Fibroblast of gingiva (primary cell): ENCODE measurements around the gene RAX.

Experiments
- DNase-seq: peaks from one replicate; pipeline ENCODE4 v3.0.0-alpha.2; 2011; ENCODE audit warnings: low read depth

The RAX gene

DNA sequence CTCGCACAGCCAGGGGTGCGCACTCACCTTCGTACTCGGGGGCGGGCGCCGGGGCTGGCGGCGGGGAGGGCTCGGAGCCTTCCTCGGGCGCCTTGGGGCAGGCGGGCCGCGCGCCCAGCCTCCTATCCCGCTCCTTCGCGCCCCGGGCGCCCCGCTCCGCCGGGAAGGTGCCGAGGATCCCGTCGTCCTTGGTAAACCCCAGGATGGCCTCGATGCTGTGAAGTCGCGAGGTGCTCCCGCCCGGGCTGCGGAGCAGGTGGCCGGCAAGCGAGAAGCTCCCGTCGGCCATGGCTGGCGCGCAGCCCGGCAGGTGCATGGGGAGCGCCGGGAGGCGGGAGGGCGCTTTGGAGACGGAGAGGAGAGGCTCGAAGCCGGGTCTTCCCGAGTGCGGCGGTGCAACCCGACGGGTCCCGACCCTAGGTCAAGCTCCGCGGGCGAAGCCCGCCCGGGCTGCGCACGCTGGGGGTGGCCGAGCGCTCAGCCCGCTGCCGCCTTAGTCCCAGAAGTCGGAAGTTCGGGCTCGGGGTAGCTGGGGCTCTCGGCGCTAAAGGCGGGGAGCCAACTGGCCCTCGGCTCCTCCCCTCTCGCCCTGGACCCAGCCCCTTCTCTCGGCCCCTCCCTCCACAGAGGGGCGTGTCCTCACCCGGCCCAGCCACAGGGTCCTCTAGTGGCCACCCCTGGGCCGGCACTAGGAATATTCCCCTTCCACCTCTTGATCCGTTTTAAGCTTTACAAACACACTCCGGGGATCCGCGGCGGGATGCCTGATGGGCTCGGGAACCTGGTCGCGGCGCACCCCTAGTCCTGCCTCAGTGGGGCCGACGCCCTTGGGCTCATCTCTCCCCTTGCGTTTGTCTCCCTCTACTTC lies at the start of gene RAX:
Gene RAX (minus strand): TSS at position 564 of the 868 bp plus-strand sequence. CDS start 248 bp downstream, at position 316.
- no peak for DNase-seq

DNA sequence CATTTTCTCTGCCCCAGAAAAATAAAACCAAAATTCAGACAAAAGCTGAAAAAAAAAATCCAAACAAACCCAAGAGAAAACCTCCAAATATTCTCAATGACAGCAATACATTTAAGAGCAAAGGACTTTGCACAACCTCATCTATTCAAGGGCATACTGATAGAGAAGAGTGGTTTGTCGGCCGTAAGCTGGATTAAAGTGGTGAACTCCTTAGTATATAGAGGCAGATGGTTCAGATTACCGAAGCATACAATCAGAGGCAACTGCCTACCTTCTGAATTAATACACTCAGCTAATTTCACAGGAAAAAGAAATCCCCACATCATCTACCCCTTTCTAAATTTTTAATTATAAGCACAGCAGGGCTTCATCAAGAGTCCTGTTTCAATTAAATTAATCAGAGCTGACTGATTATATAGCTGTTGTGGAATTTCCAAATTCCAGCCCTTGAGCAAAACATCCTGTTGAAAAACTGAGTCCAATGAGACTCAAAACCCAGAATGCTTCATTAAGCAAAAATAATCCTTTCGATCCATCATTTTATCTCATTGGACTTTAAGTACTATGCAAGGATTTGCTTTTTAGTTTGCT lies 45.3 kb upstream of the RAX start, which contains the start of gene CPLX4:
Gene CPLX4 (minus strand): TSS at position 190 of the 591 bp plus-strand sequence. CDS start 187 bp downstream, at position 3.
- DNase-seq: no peak

DNA sequence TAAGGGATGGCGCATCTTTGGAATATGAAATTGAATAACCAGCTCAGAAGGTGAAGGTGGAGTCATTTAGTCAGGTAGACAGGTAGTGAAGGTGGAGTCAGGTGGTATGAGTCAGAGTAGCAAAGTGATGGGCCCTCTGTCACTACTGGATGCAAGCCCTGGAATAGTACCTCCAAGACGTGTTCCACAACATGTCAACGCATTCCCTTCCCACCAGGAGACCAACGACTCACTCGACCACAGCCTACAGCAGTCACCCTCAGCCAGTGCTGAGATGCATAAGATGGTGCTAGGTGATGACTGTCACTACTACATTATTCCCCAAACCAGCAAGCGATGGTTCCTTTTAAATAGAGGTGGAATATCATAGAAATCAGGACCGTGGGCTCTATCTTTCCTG lies 38.4 kb upstream of the RAX start:
- no peak for DNase-seq

DNA sequence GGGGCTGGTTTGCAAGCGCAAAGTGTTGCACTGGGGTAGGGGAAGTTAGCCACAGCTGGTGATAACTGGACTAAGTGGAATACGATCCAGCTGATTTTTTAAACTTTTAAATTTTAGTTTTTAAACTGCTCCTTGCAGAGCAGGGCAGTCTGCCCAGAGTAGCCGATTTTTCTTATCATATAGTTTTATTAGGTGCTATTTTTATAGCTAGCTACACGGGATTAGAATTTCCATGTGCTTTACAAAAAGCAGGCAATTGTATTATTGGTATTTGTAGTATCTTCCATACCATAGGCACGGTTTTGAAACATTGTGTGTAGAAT lies 35.6 kb upstream of the RAX start:
- no peak for DNase-seq

DNA sequence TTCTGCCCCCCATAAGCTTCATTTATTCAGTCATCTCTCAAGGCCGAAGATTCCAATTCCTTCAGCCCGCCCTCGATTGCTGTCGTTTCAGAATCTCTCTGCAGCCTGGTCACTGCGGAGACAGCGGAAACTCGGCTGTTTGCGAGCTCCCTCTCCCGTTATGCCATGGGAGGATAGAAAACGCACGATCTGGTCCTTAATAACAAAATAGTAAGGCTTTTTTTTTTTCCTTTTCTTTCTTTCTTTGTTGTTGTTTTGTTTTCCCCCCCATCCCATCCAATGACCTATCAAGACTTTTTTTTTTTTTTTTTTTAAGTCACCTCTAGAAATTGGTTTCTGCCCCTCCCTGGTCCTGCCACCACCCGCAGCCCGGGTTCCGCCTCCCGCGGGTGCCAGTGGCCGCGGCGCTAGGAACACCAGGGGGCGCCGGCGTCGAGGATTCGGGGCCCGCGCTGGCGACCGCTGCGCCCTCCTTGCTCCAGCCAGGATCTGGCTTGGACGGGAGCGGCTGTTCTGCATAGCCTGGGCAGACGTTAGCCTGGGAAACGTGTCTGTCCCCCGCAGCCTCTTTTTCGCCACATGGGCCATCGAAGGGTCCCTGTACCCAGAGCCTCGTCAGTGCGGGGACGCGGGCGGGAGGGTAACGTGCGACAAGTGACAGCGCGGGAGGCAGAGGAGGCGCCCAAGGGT lies 35.1 kb upstream of the RAX start:
- DNase-seq: peak; percentile 53

DNA sequence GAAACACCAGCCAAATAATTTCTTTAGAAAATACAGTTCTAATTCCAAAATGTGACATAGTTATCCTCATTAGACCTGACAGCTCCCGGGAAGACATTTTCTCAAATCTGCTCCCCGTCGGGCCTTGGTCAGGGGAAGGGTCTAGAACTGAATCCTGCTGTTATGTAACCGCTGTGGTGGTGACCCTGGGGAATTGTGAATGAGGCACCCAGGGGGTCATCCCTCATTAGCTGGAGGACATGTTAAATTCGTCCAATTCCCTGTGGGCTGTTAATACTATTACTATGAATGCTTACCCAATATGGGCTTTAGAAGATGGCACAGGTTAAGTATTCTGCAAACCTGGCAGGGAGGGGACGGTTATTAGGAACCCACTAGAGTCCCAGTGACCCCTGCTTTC lies 33.4 kb upstream of the RAX start:
- DNase-seq: no peak

DNA sequence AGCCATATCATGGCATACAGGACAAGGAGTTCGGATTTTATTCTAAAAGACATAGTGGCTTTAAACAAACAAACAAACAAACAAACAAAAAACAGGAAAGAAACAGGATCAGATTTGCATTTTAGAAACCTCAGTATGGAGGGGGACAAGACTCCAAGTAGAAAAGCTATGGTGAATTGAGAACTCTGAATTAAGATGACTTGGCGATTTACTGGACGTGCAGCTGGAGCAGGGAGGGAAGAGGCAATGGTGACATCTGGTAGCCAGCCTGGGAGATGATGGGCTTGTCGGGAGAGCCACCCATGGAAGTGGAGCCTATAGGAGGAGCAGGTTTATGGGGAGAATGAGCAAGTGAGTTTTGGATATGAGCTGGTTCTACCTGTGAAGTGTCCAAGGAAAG lies 32.0 kb upstream of the RAX start:
- no peak for DNase-seq

DNA sequence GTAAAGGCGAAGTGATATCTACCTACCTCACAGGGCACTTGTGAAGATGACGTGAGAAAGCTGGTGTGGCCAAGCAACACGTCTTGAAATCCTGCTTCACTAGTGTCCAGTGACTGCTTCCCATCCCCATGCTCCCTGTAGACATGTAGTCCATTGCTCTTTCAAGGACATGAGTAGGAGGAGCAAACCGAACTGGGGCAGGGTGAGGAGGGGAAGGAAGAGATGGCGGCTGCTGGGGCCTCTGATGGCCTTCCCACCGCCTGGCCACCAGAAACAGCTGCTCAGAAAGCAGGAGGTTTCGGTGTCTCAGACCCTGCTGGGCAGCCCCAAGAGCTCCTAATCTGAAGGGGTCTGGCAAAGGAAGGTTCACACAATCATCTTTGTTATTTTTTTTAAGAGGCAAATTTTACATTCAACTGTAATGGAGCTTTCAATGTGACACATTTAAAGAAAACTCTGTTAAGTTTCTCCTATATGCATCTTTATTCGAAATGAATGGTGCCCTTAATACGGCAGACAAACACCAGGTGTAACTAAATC lies 30.5 kb upstream of the RAX start:
- DNase-seq: no peak

DNA sequence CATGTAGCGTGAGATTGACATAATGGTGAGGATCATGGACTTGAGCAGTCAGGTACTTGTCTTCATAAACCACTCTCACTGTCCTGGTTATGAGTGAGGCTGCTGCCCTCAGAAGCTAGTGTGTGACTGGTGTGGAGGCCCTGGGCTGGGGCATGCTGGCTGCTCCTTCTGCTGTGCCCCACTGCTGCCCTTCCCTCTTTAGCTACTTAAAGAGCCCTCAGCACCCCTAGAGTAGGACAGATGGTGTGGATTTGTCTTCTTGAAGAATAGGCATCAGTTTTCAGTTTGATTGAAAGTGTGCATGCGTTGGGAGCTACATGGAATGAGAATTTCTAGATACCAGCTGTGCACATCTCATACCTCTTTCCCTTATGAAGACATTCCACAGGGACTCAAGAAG lies 29.8 kb upstream of the RAX start:
- DNase-seq: no peak

DNA sequence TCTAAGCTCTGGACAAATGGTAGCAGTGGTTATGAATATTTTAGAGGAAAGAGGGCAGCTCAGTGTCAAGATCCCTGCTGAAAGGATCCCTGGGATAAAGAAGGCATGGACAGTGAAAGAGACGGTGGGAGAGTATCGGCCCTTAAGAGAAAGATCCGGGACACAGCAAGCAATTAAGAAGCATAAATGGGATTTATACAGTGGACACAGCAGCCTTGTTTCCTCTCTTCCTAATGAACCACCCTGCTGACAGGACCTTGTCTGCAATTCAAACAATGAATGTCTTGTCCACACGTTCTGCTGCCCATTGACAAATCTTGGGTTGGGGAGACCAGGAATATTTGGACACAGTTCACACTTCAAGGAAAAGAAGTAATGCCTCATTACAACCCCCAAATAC lies 28.7 kb upstream of the RAX start:
- DNase-seq: no peak

DNA sequence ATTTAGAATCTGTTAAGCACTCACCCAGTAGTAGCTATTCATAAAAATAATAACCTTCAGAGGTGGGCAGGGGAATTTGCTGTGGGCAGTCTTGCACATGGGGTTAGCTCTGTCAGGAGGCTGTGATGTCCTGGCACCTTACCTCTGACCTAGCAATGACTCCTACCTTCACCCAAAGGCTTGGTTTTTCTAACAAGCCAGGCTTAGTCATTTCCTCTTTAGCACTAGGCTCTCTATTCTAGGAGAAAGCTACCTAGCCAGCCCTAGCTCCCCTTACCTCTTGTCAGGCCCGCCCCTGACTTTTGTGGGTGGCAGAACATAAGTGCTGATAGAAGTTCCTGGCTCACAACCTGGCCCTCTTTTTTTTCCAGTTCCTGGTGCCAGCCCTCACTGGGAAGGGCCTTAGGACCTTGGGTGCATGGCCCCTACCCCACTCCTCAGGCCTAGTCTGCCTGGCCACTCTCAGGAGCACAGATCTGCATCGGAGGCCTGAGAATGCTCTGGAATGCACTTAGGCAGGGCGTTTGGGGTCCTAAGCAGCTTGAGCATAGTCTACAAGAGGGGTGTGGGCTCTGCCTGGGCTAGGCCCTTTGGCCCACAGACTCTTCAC lies 27.5 kb upstream of the RAX start:
- no peak for DNase-seq

DNA sequence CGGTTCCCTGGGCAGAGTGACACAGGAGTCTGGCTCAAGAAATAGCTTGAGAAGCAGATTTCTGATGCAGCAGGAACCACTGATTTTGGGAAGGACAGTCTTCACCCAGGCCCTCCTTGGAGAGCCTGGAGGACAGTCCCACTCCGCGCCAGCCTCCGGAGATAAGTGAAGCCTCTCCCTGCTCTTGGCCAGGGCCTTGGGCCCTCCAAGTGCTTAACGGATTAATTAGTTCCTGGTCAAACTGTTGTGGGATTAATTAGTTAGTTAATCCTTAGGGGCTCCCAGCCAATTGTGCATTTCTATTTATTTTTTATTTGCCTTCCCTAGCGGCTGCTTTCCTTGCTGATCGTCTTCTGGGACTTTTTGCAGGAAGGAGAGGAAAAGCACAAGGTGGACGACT lies 25.6 kb upstream of the RAX start:
- DNase-seq: no peak

DNA sequence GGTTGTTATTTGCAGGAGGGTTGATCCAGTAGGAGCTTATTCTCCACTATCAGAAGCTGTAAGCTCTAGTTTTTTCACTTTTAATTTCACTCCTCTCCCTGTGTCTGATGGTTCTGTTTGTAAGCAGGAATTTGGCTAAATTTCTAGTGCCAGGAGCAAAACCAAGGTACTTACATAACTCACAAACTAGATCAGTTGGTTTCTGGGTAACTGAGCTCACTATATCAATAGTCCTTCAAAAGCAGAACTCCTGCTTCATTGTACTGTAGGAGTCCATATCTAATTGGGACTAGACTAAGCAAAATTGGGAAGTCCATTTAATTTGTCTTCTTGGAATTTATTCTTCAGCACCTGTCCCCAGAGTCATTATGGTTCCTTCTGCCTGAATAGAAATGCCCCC lies 20.1 kb upstream of the RAX start:
- no peak for DNase-seq

DNA sequence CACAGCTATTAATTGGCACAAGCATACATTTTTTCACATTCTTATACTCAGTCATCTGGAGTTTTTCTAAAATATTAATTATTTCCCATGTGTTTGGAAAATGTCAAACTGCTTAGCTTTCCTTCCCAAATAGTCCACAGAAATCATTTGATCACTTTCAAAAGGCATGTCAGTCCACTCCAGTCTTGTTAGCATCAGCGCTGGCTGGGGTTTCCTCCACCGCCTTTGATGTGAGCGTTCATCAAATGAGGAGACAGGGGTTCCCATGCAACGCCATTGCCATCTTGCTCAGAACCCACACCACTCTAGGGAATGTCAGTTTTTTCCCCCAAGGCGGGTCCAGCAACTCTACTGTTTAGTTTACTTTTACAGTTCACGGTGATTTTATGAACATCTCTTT lies 13.1 kb upstream of the RAX start:
- DNase-seq: no peak

DNA sequence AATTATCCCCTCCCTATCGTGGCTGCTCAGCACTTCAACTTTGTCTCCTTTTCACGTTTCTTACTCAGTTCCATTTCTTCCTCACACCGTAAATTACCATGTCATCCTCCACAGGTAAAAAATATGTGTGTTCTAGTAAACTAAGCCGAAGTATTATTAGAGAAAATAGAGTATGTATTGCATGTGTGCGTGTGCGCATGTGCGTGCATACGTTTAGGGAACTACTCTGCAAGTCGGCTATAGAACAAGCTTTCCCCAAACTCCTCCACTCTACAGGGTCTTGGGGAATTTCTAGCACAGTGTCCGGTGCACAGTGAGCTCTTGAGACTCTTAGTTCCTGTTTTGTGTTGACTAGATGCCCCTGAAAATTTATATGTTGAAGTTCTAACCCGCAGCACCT lies 9.1 kb upstream of the RAX start:
- no peak for DNase-seq

DNA sequence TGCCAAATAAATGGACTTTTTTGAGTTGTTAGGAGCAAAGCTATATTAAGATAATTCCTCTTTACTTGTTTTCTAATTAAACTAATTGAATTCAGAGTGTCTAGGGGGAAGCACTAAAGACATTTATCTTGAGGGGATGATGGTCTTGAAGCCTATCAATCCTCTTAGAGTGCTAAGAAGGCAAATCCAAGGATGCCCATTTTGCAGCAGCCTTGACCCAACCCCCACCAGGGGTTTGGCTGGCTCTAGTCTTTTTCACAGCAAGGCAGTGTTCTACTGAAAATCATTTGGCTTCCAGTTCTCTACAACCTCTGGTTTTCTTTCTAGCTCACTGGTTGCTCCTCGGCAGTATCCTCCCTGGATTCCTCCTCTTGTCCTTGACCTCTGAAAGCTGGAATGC lies 6.5 kb upstream of the RAX start:
- no peak for DNase-seq

DNA sequence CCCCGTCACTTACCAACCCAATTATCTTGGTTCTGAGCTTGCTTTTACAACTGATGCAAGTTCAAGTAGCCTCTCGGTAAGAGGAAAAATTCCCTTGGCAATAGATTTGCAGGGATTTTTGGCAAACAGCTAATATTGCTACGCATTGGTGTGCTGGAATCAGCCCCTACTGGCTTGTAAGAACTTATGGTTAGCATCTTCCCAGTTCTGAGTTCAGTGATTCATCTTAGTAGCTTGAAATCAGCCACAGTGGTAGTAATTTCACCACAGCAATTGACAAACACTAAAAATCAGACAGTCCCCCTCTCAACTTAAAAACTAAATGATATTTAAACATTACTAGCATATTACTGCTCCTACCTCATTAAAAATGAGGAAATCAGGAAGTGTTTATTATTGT lies 5.9 kb upstream of the RAX start:
- DNase-seq: no peak

DNA sequence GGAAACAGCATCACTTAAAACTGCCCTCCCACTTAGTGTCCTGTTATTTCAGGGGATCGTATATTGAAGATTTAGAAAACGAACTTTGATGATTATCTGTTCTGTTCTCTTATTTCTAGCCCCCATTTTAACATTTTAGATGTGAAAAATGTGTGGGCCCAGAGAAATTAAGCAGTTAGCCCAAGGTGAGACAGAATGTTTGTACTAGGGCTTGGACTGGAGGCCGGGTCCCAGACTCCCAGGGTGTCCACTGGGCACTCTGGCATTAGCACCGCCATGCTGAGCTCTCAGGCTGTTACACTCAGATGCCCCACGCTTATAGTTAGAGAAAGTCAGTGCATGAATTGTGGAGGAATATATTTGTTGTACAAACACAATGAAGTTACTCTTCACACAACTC lies 5.5 kb upstream of the RAX start:
- no peak for DNase-seq

DNA sequence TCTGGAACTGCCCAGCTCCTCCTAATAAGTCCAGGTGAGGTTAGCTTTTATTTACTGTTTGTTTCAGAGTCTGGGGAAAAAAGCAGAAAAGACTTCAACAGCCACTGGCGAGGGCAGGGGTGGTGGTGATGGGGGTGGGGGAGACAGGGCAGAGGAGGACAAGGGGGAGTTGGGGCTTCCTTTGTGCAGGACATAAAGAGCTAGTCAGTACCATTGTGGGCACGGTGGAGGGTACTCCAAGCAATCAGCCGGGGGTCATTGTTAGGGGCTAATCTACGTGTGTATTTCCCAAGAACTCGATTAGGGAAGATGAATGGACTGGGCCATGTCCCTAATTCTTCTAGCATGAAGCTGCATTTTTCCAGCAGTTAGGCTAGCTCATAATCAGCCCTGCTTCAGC lies 2.8 kb upstream of the RAX start:
- no peak for DNase-seq

DNA sequence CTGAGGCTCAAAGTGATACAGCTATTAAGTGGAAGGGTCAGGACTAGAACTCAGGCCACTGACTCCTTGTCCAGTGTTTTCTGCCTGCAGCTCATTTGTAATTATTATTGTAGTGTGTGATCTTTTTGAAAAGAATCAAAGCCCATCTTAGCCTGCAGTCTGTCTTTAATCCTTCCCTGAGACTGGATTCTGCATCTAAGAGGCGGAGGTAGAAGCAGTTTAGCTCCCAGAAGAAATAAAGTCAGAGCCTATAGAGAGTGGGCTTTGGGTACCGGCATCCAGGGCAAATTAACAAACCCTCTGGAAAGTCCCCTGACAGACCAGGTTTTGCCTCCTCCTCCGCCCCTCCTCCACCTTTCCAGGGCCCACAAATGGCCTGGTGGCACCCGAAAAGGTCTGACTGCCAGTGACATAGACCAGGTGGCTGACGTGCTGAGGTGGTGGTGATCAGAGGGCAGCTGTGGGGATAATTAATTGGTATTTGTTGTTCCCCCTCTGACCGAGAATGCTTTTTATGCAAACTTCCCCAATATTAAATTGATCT lies 2.2 kb upstream of the RAX start:
- no peak for DNase-seq

DNA sequence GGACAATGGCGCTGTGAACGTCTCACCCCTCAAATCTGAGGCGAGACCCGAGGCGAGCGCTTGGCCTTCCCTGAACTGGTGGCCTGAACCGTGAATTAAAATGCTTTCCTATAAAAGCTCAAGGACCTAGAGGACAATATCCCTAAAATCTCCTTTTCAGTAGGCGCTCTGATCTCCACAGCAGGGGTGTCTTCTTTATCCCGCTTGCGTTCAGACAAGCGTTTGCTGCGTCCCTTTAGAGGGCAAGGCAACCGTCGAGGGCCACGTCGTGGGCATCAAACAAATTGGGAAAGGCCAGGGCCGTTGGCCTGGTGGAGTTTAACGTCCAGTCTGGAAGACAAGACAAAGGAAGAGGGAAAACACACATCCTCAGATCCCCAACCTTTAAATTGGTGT lies 1.3 kb upstream of the RAX start:
- no peak for DNase-seq

DNA sequence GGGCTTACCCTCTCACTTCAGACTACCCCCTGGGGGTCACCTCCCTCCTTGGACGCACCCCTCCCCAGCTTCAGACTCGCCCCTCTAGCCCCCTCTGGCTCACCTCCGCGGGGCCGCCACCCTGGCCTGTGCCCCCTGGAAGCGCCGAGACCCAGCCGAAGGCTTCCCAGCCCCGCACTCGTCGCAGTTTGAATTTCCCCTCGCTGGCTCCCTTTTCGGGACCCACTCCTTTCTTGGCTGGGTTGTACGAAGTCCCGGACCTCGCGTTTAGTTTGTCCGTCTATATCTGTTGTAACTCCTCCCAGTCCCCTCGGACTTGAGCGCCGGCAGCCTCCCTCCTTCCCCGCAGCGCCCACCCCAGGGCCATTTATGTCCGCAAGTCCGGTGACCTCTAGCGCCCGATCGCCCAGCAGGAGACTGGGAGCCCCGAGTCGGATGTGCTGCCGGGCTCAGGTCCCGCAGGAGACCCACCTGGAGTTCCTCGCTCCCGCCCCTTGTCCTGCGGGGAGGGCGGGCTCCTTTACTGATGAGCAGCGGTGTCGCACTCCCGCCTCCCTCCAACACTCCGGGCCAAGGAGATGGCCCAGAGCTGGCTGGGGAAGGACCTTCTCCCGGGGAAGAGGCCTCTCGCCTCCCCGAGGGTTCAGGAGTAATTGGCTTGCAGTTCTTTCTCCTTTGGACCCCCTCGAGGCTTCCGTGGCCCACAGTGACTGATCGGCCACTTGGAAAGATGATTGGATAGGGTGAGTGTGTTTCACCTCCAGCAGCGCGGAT lies 692 bp upstream of the RAX start:
- no peak for DNase-seq
